NB4 (cell line): ENCODE results near the gene INHBA.
A peak's percentile ranks its signal among the peaks of the same experiment; 100 is the strongest.

ENCODE experiments used
- DNase-seq: peaks from one replicate; pipeline ENCODE4 v3.0.0; 2010; ENCODE audit warnings: low read depth
- H3K4me3 ChIP-seq: one replicate; pipeline ENCODE4 v1.5.1; 2011; ENCODE audit warnings: mild to moderate bottlenecking, low read depth, low read length, moderate library complexity
- CTCF ChIP-seq: IDR thresholded peaks from one replicate; pipeline ENCODE4 v1.5.1; 2012; ENCODE audit warnings: low read depth, low read length
- MAX ChIP-seq: IDR thresholded peaks from 2 replicates; pipeline ENCODE4 v1.6.1; 2011; ENCODE audit warnings: low read depth, low read length
- MYC ChIP-seq: IDR thresholded peaks from 2 replicates; pipeline ENCODE4 v1.6.1; 2011; ENCODE audit warnings: low read depth, low read length
- POLR2A ChIP-seq: IDR thresholded peaks from 2 replicates; pipeline ENCODE4 v1.6.1; 2011; ENCODE audit warnings: mild to moderate bottlenecking; ENCODE audit not compliant: insufficient read length; ENCODE audit errors: extremely low read depth

The INHBA gene

GRCh38 chr7:41688906-41689305, 14.0 kb downstream of the INHBA start:
- TF ChIP-seq MAX: no peak
- no peak for TF ChIP-seq POLR2A
- no peak for TF ChIP-seq MYC
- no peak for TF ChIP-seq CTCF
- no peak overlapping the region for H3K4me3 ChIP-seq

GRCh38 chr7:41688012-41688625, 14.8 kb downstream of the INHBA start:
- TF ChIP-seq CTCF (no peak), MAX (no peak), MYC (no peak), POLR2A (no peak)
- no peak overlapping the region for H3K4me3 ChIP-seq
- DNase-seq: no peak

More at GRCh38 chr7:41688906-41689305, 14.0 kb downstream of the INHBA start:
- no peak for DNase-seq

GRCh38 chr7:41685684-41686083, 17.2 kb downstream of the INHBA start:
- peak; percentile 30 for DNase-seq
- TF ChIP-seq MAX (no peak), CTCF (no peak), MYC (no peak), POLR2A (no peak)
- no peak overlapping the region for H3K4me3 ChIP-seq

GRCh38 chr7:41682422-41682821, 20.5 kb downstream of the INHBA start:
- TF ChIP-seq POLR2A (no peak), MAX (no peak), CTCF (no peak), MYC (no peak)
- DNase-seq: no peak
- no peak overlapping the region for H3K4me3 ChIP-seq

GRCh38 chr7:41679566-41679965, 23.3 kb downstream of the INHBA start:
- H3K4me3 ChIP-seq: no peak overlapping the region
- TF ChIP-seq MAX (no peak), CTCF (no peak), MYC (no peak), POLR2A (no peak)
- no peak for DNase-seq

- no peak for TF ChIP-seq MAX
- TF ChIP-seq POLR2A: no peak
- no peak for TF ChIP-seq CTCF
- TF ChIP-seq MYC: no peak
- H3K4me3 ChIP-seq: no peak overlapping the region
- DNase-seq: no peak
These were observed 28.3 kb downstream of the INHBA start for GRCh38 chr7:41674505-41675023.
